Sigmoid colon (tissue), 7 donors: ENCODE data around the gene METTL8. TPM values are rescaled to one million over a fixed set of nuclear protein-coding genes. Genes with fewer than 3 reads are reported as not detected.

Source experiments
- DNase-seq: peaks from one replicate; pipeline ENCODE4 v3.0.0-alpha.2; 2019
- H3K27ac ChIP-seq, 4 donors: fragments of 200-600 bp; sonication (generic); one replicate each; pipeline ENCODE4 v1.5.1; 2016 to 2019; ENCODE audit warnings: mild to moderate bottlenecking in 1 of 4
- H3K27me3 ChIP-seq, 3 donors: fragments of 200-600 bp; sonication (generic); one replicate each; pipeline ENCODE4 v1.5.1; 2019; ENCODE audit warnings: mild to moderate bottlenecking in 1 of 3
- H3K36me3 ChIP-seq, 4 donors: fragments of 200-600 bp; sonication (generic); one replicate each; pipeline ENCODE4 v1.5.1; 2016 to 2019
- H3K4me1 ChIP-seq, 4 donors: fragments of 200-600 bp; sonication (generic); one replicate each; pipeline ENCODE4 v1.5.1; 2017 to 2019
- H3K4me3 ChIP-seq, 4 donors: fragments of 200-600 bp; sonication (generic); one replicate each; pipeline ENCODE4 v1.5.1; 2017 to 2019; ENCODE audit warnings: mild to moderate bottlenecking in 2 of 4, moderate library complexity in 1 of 4
- H3K9me3 ChIP-seq, 4 donors: fragments of 200-600 bp in 3 of 4; sonication (generic) in 3 of 4; one replicate each; pipeline versions ENCODE4 v1.5.1 to v1.6.1; 2013 to 2019
- EP300 ChIP-seq, 4 donors: sonication (generic); formaldehyde crosslinking; IDR thresholded peaks; one replicate each; pipeline ENCODE4 v1.6.1; 2017; ENCODE audit warnings: antibody characterized with exemption in 4 of 4
- POLR2A ChIP-seq, 2 donors: fragments of 450-650 bp; IDR thresholded peaks; one replicate each; pipeline ENCODE4 v1.6.1; 2016; ENCODE audit warnings: antibody characterized with exemption in 2 of 2, mild to moderate bottlenecking in 2 of 2, moderate library complexity in 2 of 2
- POLR2AphosphoS5 ChIP-seq, 4 donors: sonication (generic); formaldehyde crosslinking; IDR thresholded peaks; one replicate each; pipeline ENCODE4 v1.6.1; 2017; ENCODE audit warnings: antibody characterized with exemption in 4 of 4
- WGBS, 2 donors: extraction: QIAGEN DNeasy Blood & Tissue Kit; methylation state at CpG; one replicate each; pipeline ENCODE4 v1.1.7; 2013; 5-methylcytosine and 5-hydroxymethylcytosine counted together
- intact Hi-C: fragments of 100-400 bp; cut with DNase I; formaldehyde crosslinking; loops from one replicate; pipeline ENCODE4 v1.15.1; 2023
- polyA plus RNA-seq, 3 donors: library from polyadenylated mRNA; stranded (reverse); fragments of 200-250 nt; gene quantifications; one replicate each; pipeline ENCODE4 v1.2.3, GENCODE V29; 2013
- total RNA-seq, 4 donors: library from RNA; depleted of rRNA; stranded (reverse); fragments of >200 nt; gene quantifications; one replicate each; pipeline ENCODE4 v1.1.0, GENCODE V29; 2016
- TF ChIP-seq, protein P1 (sequence below), 4 experiments: fragments of 450-650 bp in 3 of 4; fragments of 200-600 bp in 1 of 4; IDR thresholded peaks; one replicate each; pipeline ENCODE4 v1.5.1; 2016 to 2019; ENCODE audit warnings: antibody characterized with exemption in 4 of 4, mild to moderate bottlenecking in 3 of 4, moderate library complexity in 2 of 4
- donor health status: healthy with polysubstance abuse.
- donor health status: Bipolar disorder and iron deficiency.
- donor health status: healthy.

Gene METTL8
- total and polyA plus RNA-seq, 7 donors = 3.0 to 42.7 (median 30.1) TPM

DNA sequence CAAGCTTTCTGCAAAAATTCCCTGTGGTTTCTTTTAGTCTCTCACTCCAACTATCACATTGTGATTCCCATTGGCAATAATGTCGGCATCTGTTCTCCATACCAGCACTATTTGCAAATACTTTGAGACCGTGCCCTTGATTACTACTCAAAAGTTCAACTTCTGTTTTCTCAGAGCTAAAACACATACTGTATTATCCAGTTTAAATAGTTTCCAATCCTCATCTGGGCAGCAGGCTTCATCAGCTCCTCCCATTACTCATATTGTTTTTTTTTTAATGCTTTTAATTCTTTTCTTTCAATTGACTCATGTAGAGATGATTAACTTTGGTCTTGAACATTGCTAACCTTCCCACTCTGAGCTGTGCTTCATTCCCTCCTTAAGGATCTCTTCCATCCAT lies 135.8 kb downstream of the METTL8 start:
- Histone ChIP-seq H3K4me1 (no peaks in the 10 kb centered on the region), H3K36me3 (no peaks in the 10 kb centered on the region), H3K9me3 (no peaks in the 10 kb centered on the region), H3K27ac (no peak overlapping the region), H3K4me3 (no peak overlapping the region), H3K27me3 (no peaks in the 10 kb centered on the region)
- TF ChIP-seq POLR2AphosphoS5 (IDR thresholded peaks at IDR 0.05) = no peak
- TF ChIP-seq POLR2A (IDR thresholded peaks at IDR 0.05) = no peak
- TF ChIP-seq, protein P1, sequence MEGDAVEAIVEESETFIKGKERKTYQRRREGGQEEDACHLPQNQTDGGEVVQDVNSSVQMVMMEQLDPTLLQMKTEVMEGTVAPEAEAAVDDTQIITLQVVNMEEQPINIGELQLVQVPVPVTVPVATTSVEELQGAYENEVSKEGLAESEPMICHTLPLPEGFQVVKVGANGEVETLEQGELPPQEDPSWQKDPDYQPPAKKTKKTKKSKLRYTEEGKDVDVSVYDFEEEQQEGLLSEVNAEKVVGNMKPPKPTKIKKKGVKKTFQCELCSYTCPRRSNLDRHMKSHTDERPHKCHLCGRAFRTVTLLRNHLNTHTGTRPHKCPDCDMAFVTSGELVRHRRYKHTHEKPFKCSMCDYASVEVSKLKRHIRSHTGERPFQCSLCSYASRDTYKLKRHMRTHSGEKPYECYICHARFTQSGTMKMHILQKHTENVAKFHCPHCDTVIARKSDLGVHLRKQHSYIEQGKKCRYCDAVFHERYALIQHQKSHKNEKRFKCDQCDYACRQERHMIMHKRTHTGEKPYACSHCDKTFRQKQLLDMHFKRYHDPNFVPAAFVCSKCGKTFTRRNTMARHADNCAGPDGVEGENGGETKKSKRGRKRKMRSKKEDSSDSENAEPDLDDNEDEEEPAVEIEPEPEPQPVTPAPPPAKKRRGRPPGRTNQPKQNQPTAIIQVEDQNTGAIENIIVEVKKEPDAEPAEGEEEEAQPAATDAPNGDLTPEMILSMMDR (IDR thresholded peaks at IDR 0.05) = no peak
- no peak for TF ChIP-seq EP300 (IDR thresholded peaks at IDR 0.05)
- WGBS, 2 donors = 78 to 86% methylated on average over 2 of the region's 2 CpGs
- DNase-seq = no peak
- intact Hi-C loops = no loop called here

DNA sequence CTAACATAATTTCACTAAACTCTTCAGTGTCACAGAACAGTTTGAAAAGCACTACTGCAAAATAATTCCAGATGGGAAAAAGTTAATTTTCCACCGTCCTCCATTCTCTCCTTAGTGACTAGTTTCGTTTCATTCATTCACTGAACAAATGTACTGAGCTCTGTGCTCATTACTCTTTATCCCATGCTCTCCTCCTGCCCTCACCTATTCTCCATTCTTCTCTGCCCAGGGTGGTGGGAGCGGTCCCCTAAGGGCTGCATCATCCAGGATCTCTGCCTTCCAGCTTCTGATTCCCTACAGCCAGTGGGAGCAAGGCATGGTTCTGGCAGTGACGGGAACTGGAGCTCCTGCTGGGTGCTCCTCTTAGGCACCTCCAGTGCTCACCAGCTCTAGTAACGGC lies 139.2 kb downstream of the METTL8 start:
- TF ChIP-seq POLR2A (IDR thresholded peaks at IDR 0.05) (no peak), POLR2AphosphoS5 (IDR thresholded peaks at IDR 0.05) (no peak), EP300 (IDR thresholded peaks at IDR 0.05) (no peak)
- TF ChIP-seq, protein P1 (IDR thresholded peaks at IDR 0.05) = no peak
- no peak for DNase-seq
- 93 to 95% methylated on average over 5 of the region's 5 CpGs for WGBS, 2 donors
- Histone ChIP-seq H3K27me3 (no peaks in the 10 kb centered on the region), H3K27ac (no peak overlapping the region), H3K4me1 (peaks cover 0 to 4% (median under 1%) of the 10 kb centered on the region in 4 donors), H3K36me3 (no peaks in the 10 kb centered on the region), H3K9me3 (no peaks in the 10 kb centered on the region), H3K4me3 (no peak overlapping the region)
- intact Hi-C loops = no loop called here

DNA sequence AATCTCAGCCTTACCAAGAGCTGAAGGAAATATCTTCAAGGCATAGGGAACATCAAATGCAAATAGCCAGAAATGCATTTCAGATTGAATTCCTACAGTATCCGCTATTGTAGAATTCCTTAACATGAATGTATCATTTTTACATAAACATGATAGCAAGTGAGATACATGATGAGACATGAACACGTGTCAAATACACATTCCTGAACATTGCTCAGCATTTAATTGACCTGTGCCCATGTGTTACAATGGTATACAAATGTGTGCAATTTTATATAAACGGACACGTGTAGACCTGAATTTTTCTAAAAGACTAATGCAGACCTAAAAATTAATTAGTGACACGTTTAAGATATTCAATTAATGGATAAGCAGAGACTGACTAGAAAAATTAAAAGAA lies 140.1 kb downstream of the METTL8 start:
- no peak overlapping the region for H3K4me3 ChIP-seq
- intact Hi-C loops = no loop called here
- H3K4me1 ChIP-seq = peaks cover 0 to 9% (median 4%) of the 10 kb centered on the region in 4 donors
- H3K27me3 ChIP-seq = no peaks in the 10 kb centered on the region
- DNase-seq = no peak
- no peak overlapping the region for H3K27ac ChIP-seq
- no peak for TF ChIP-seq POLR2A (IDR thresholded peaks at IDR 0.05)
- TF ChIP-seq, protein P1 (IDR thresholded peaks at IDR 0.05) = no peak
- no peak for TF ChIP-seq POLR2AphosphoS5 (IDR thresholded peaks at IDR 0.05)
- no peak for TF ChIP-seq EP300 (IDR thresholded peaks at IDR 0.05)
- WGBS, 2 donors = 89% methylated on average over 5 of the region's 5 CpGs
- H3K36me3 ChIP-seq = no peaks in the 10 kb centered on the region
- no peaks in the 10 kb centered on the region for H3K9me3 ChIP-seq

DNA sequence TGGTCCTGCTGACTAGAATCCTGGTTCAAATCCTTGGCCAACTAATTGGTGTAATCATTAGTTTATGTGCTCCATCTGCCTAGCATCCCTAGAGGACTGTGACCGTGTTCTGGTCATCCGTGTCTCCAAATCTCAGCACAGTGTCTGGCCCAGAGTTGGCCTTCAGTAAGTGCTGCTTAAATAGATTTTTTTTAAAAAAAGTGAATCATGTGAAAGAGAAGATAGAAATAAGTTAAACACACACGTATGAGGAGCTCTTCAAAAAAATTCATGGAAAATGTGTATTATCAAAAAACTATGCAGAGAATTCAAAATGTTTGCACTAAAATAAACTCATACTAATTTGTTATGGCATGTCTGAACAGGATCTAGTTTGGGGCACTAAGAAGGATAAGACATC lies 143.8 kb downstream of the METTL8 start:
- peaks cover 0 to 23% (median 9%) of the 10 kb centered on the region in 4 donors for H3K4me1 ChIP-seq
- H3K27ac ChIP-seq = no peak overlapping the region
- intact Hi-C loops = no loop called here
- 90 to 95% methylated on average over 3 of the region's 3 CpGs for WGBS, 2 donors
- DNase-seq = no peak
- H3K9me3 ChIP-seq = no peaks in the 10 kb centered on the region
- H3K36me3 ChIP-seq = no peaks in the 10 kb centered on the region
- H3K27me3 ChIP-seq = no peaks in the 10 kb centered on the region
- TF ChIP-seq POLR2A (IDR thresholded peaks at IDR 0.05) = no peak
- TF ChIP-seq, protein P1 (IDR thresholded peaks at IDR 0.05) = no peak
- no peak for TF ChIP-seq EP300 (IDR thresholded peaks at IDR 0.05)
- TF ChIP-seq POLR2AphosphoS5 (IDR thresholded peaks at IDR 0.05) = no peak
- no peak overlapping the region for H3K4me3 ChIP-seq

DNA sequence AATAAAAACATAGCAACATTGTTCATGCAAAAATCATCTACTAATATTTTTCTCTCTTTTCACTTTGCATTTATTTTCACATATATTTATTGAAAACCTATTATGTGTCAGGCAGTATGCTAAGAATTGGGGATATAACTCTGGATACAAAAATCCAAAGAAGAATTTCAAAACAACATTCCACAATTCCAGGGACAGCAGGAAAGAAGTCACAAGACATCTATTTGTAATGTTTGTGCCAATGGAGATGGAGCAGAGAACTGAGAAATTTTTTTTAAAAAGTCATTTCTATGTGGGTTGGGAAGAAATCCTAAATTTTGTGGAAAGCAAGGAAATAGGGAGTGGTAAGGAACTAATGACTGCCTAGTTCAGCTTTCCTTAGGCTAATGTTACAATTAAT lies 144.5 kb downstream of the METTL8 start:
- TF ChIP-seq EP300 (IDR thresholded peaks at IDR 0.05) = no peak
- no peak for TF ChIP-seq POLR2A (IDR thresholded peaks at IDR 0.05)
- TF ChIP-seq POLR2AphosphoS5 (IDR thresholded peaks at IDR 0.05) = no peak
- TF ChIP-seq, protein P1 (IDR thresholded peaks at IDR 0.05) = no peak
- H3K4me3 ChIP-seq = no peak overlapping the region
- intact Hi-C loops = no loop called here
- H3K9me3 ChIP-seq = no peaks in the 10 kb centered on the region
- H3K27ac ChIP-seq = no peak overlapping the region
- no peak for DNase-seq
- no peaks in the 10 kb centered on the region for H3K27me3 ChIP-seq
- no peaks in the 10 kb centered on the region for H3K36me3 ChIP-seq
- peaks cover 0 to 23% (median 9%) of the 10 kb centered on the region in 4 donors for H3K4me1 ChIP-seq
